Measurements from ENCODE around the gene ALDH8A1. TPM values are rescaled to one million over a fixed set of nuclear protein-coding genes. Genes with fewer than 3 reads are reported as not detected.

ALDH8A1 gene
- total RNA-seq, 1 experiment from 2014 or later = not detected

DNA sequence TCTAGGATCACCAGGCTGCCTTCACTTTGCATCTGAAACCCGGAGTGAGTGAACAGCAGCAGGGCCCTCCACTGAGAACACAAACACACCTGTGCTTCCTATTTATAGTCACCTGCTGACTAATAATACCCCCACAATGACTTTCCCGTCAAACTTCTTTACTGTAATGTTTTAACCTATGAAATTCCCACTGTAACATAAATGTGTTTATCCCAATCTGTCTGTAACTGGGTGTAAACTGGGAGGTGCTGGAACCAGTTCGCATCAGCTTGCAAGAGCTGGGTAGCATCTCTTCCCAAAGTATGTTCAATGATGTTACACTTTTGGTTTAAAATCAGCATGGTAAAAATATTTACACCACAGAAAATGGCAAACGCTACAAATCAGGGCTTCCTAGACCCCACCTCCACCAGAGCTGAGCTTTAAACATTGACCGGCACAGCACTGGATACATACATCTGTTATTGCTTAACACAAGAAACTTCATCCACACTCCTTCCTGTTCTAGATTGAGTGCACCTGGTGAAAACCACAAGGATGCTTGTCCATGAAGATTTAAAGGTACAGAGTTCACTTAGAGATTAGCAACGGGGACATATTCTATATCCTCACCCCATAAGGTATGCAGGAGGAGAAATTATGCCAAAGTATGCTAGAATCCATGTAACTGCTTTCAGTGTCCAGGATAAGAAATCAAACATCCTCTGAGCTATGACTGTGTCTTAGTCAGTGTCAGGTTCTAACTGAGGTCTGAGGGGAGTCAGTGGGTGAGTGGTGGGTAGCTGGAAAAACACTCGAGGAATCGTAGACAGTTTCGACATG, 79.0 kb downstream of the ALDH8A1 start:
- Histone ChIP-seq H3K9ac (ENCODE audit: extremely low read depth, insufficient read length, low read length) (no peak overlapping the region), H3K23me2 (ENCODE audit: insufficient read length, low read depth, low read length, poor library complexity, severe bottlenecking) (no peaks in the 10 kb centered on the region), H2BK20ac (ENCODE audit: low read depth, low read length, poor library complexity, severe bottlenecking) (no peak overlapping the region), H2BK5ac (ENCODE audit: insufficient read length, low read length) (no peak overlapping the region), H3K27me3 (ENCODE audit: insufficient read depth, low read length) (no peaks in the 10 kb centered on the region), H3K4me1 (ENCODE audit: insufficient read depth, low read length) (0 out of 2 replicates have a peak, but pooled peaks cover 3% of the 10 kb centered on the region), H3K4ac (ENCODE audit: low read depth, low read length) (no peak overlapping the region), H4K5ac (ENCODE audit: insufficient read length, low read depth, low read length) (no peak overlapping the region), H2AFZ (ENCODE audit: low read length) (no peak overlapping the region), H3K23ac (ENCODE audit: insufficient read length, low read depth, low read length) (no peak overlapping the region), H3K9me3 (ENCODE audit: control insufficient read depth, low read depth, low read length) (peaks cover 9% of the 10 kb centered on the region), H3K79me1 (ENCODE audit: insufficient read depth, low read depth, low read length, poor library complexity, severe bottlenecking) (no peaks in the 10 kb centered on the region), H4K91ac (ENCODE audit: insufficient read length, low read depth, low read length) (no peak overlapping the region), H3K4me2 (ENCODE audit: insufficient read depth, insufficient read length, low read length) (no peak overlapping the region), H3K27ac (ENCODE audit: insufficient read length, low read depth, low read length) (no peak overlapping the region), H2BK15ac (ENCODE audit: low read depth, low read length) (no peak overlapping the region), H2BK12ac (ENCODE audit: insufficient read length, low read depth, low read length) (no peak overlapping the region), H3T11ph (ENCODE audit: low read length) (no peak overlapping the region), H3K18ac (ENCODE audit: insufficient read length, low read depth, low read length) (no peak overlapping the region), H3K56ac (ENCODE audit: insufficient read length, low read depth, low read length) (no peak overlapping the region), H2AK5ac (ENCODE audit: insufficient read length, low read length) (no peak overlapping the region), H2BK120ac (ENCODE audit: low read depth, low read length, poor library complexity, severe bottlenecking) (no peak overlapping the region), H3K79me2 (ENCODE audit: insufficient read depth, low read length) (no peaks in the 10 kb centered on the region), H4K8ac (replicated peaks; ENCODE audit: insufficient read length, low read depth, low read length) (no peak overlapping the region), H4K20me1 (ENCODE audit: control insufficient read depth, insufficient read depth, insufficient read length) (no peaks in the 10 kb centered on the region), H3K14ac (ENCODE audit: insufficient read depth, low read length) (no peak overlapping the region)
- no CpG with 5 or more reads among the region's 9 CpGs for WGBS (ENCODE audit: extremely low coverage, insufficient read length, low lambda C conversion rate)
- Mint-ChIP-seq H3K27me3 (ENCODE audit: low read depth) (no peaks in the 10 kb centered on the region), H3K27ac (peak overlapping the region in 2 of 3 experiments; percentile 70 to 78; a peak in 1 of 7 replicates), H3K4me3 (no peak overlapping the region; a peak in 1 of 5 replicates), H3K36me3 (ENCODE audit: insufficient read depth in 1 of 3, low read depth in 3 of 3) (peaks cover 5 to 12% (median 10%) of the 10 kb centered on the region in 3 experiments), H3K4me1 (peaks cover 15% of the 10 kb centered on the region in 2 experiments), H3K9me3 (peaks cover 15% of the 10 kb centered on the region in 2 experiments)
- TF ChIP-seq, protein P1, sequence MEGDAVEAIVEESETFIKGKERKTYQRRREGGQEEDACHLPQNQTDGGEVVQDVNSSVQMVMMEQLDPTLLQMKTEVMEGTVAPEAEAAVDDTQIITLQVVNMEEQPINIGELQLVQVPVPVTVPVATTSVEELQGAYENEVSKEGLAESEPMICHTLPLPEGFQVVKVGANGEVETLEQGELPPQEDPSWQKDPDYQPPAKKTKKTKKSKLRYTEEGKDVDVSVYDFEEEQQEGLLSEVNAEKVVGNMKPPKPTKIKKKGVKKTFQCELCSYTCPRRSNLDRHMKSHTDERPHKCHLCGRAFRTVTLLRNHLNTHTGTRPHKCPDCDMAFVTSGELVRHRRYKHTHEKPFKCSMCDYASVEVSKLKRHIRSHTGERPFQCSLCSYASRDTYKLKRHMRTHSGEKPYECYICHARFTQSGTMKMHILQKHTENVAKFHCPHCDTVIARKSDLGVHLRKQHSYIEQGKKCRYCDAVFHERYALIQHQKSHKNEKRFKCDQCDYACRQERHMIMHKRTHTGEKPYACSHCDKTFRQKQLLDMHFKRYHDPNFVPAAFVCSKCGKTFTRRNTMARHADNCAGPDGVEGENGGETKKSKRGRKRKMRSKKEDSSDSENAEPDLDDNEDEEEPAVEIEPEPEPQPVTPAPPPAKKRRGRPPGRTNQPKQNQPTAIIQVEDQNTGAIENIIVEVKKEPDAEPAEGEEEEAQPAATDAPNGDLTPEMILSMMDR (conservative IDR thresholded peaks at IDR 0.05) = no peak
- DNase-seq = no peak
